Uterus (tissue), 2 donors: ENCODE measurements around the gene INAVA.

ENCODE experiments used
- POLR2A ChIP-seq, 2 donors: fragments of 450-650 bp; IDR thresholded peaks; one replicate each; pipeline ENCODE4 v1.6.1; 2016; ENCODE audit warnings: antibody characterized with exemption in 2 of 2, mild to moderate bottlenecking in 1 of 2, moderate library complexity in 1 of 2
- TF ChIP-seq, protein P1 (sequence below), 4 experiments: fragments of 200-600 bp in 2 of 4; fragments of 450-650 bp in 2 of 4; sonication (generic) in 2 of 4; IDR thresholded peaks; one replicate each; pipeline ENCODE4 v1.5.1; 2016 to 2019; ENCODE audit warnings: antibody characterized with exemption in 4 of 4, mild to moderate bottlenecking in 2 of 4, moderate library complexity in 1 of 4

DNA sequence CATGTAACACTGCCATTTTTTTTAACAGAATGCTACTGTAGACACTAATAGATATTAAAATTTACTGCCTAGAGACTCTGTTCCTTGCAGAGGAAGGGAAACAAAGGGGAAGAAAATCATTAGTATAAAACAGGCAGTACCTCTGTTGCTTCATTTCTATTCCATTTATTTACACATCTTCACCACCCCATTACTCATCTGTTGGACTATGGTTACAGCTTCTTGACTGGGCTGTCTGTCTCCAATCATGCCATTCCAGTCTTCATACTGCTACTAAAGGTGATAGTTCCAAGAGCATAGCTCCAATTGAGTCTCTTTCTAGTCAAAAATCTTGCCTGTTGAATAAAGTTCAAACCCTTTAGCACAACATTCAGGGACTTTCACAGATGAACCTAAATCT lies 44.1 kb upstream of the INAVA start:
- TF ChIP-seq, protein P1, sequence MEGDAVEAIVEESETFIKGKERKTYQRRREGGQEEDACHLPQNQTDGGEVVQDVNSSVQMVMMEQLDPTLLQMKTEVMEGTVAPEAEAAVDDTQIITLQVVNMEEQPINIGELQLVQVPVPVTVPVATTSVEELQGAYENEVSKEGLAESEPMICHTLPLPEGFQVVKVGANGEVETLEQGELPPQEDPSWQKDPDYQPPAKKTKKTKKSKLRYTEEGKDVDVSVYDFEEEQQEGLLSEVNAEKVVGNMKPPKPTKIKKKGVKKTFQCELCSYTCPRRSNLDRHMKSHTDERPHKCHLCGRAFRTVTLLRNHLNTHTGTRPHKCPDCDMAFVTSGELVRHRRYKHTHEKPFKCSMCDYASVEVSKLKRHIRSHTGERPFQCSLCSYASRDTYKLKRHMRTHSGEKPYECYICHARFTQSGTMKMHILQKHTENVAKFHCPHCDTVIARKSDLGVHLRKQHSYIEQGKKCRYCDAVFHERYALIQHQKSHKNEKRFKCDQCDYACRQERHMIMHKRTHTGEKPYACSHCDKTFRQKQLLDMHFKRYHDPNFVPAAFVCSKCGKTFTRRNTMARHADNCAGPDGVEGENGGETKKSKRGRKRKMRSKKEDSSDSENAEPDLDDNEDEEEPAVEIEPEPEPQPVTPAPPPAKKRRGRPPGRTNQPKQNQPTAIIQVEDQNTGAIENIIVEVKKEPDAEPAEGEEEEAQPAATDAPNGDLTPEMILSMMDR (IDR thresholded peaks at IDR 0.05) = no peak
- no peak for TF ChIP-seq POLR2A (IDR thresholded peaks at IDR 0.05)
